Effector CD4-positive, alpha-beta T cell (primary cell): Measurements from ENCODE around the gene TBCE.

ENCODE experiments used
- DNase-seq: peaks from one replicate; pipeline ENCODE4 v3.0.0-alpha.2; 2020

Gene TBCE

DNA sequence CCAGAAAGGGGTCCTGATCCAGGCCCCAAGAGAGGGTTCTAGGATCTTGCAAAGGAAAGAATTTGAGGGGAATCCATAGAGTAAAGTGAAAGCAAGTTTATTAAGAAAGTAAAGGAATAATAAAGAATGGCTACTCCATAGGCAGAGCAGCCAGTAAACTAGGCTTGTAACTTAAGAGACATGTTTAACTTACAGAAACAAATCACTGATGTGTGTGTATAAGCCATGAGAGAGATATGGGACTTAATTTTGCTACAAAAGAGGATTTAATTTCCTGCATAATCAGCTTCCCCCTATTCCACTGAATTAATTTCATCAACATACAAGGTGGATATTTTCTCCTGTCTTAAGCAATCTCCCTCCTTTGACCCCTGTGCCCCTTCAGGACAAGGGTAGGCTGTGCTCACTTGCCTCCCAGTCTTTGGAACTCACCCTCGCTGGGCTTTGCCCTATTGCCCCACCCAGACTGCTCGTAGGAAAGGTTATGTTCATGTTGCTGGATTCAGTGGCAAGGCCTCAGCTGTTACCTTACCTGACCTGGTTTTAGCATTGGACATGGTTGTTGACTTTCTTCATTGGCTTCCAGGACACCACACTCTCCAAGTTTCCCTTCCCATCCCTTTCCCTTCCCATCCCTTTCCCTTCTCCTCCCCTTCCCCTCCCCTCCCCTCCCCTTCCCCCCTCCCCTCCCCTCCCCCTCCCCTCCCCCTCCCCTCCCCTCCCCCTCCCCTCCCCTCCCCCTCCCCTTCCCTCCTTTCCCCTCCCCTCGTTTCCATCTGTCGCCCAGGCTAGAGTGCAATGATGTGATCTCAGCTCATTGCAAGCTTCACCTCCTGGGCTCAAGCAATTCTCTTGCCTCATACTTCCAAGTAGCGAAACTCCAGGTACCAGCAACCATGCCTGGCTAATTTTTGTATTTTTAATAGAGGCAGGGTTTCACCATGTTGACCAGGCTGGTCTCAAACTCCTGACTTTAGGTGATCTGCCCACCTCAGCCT, 44.6 kb downstream of the TBCE start:
- no peak for DNase-seq

DNA sequence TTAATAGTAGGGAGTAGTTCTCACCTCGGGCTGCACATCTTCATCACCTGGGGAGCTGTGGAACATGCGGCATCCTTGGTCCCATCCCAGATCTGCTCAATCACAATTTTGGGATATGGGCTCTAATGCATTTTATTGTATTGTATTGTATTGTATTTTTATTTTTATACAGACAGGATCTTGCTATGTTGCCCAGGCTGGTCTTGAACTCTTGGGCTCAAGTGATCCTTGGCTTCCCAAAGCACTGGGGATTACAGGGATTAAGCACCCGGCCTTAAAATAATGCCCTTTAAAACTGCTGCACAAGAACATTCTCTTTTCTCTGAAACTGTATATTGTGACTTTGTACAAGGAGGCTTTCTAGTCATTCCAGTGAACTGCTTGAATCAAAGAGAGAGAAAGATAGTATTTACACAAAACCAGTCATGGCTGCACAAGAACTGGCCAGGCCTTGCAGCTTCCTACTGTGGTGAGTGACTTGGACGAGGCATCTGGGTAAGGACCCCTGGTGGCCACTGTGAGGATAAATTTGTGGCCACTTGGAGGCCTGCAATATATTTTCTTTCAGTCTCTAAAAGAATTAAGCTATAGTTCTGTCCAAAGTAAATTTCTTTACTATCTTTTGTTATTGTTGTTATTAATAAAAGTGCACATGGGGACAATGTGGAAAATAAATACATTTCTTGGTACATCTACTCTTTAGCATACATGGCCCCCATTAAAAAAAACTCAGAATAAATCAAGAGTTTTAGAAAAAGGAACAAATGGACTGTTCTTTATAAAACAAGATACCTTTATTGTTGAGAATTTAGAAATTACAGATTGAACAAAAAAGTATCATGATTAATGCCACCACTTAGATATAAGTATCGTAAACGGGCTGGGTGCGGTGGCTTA, 48.0 kb downstream of the TBCE start:
- DNase-seq, result peak; percentile 40

DNA sequence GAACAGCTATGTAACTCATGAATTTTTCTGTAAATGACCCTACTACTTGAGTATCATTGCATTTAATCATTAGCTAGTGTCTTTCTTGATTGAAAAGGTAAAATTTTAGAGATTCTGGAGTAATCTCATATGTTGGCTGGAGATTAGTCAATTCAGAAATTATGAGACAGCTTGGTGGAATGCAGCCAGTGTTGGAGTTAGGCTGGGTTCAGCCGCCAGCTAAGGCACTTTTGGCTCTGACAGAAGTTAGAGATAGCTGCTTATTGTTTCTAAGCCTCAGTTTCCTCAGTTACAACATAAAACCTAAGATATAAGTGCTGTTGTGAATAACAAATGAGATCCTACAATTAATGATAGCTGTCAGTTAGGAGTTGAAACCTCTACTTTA, 49.4 kb downstream of the TBCE start:
- no peak for DNase-seq

DNA sequence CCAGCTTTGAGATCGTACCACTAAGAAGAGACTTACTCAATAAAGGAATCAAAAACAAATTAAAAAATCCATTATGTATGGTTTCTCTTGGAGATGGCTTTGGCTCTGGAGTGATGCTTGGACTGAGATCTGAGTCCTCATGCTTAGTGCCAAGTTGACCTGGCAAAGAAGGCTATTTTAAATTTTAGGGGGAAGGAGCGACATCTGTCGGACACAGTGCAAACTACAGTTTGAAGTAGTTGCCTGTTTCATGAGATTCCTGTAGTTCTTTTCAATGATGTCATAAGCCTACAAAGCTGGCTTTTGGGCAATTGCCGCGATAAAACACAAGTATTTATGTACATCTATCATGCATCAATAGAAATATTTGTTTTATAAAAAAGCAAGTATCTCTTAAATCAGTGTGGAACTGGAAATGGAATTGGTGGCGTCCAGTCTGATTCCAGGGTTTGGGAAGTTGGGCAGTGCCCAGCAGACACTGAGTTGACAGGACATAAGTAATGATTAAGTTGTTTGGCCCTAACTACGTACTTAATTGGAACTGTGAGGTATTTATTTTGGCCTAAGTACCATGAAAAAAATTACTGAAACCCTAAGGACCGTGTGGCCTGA, 50.0 kb downstream of the TBCE start:
- DNase-seq, result peak; percentile 28

DNA sequence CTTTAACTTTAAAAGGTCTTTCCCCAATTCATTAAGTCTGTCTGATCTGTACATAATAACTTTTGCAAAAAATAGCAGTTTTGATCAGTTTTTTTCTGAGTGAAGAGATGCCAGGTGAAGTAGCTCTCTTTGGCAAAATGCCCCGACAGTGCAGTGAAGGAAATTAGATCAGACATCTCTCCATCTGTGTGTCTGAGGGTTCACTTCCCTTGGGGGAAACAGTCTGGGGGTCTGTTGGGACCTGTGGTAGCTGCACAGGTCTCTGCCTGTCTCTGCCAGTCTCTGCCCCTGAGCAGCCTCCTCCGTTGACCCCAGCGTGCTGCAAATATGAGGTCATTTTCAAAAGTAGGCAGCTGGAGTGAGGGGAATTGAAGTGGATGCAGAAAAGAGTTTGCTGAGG, 54.5 kb downstream of the TBCE start:
- DNase-seq, result no peak

DNA sequence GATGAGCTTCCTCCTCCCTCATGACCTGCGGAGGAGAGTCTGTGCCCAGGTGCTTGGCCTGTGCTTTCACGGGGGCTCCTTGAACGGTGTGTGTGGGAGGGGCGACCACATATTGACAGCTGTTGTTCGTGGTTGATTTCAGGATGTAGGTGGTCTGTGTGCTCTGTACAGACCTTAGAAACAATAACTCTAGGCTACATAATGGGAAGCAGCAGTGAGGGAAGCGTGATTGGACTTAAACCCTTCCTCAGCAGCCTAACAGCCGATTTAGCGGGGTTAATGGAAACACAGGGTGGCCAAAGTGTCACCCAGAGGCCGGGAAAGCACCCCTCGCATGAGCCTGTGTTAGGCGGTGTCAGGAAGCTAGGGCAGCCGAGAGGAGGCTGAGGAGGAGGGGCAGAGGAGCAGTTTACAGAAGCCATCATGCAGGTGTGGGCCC, 56.0 kb downstream of the TBCE start:
- no peak for DNase-seq

DNA sequence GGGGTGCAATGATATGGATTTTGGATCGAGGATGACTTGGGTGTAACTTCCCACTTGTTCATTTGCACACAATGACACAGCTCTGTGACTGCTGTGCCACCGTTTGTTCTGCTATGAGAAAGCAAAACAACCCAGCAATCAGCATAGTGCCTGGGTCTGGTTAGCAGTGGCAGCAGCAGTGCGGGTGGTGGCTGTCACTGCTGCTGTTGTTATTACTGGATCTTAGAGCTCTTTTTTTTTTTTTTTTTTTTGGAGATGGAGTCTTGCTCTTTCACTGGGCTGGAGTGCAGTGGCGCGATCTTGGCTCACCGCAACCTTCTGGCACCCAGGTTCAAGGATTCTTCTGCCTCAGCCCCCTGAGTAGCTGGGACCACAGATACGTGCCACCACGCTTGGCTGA, 56.9 kb downstream of the TBCE start:
- DNase-seq, result no peak

DNA sequence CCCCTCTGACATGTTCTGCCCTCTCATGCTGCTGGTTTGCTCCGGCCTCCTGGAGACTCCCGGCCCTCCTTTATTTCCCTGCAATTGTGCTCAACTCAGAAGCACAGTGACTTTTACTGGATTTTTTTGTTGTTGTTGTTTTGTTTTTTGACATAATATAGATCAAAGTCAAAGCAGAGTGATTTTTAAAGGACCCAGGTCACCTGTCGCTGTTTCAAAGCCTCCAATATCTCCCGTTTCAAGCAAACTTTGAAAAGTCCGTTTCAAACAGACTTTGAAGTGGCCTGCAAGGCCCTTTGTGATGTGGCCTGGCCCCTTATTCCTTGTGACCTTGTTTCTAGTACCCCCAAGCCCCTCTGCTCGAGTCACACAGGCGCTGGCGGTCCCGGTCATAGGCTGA, 58.1 kb downstream of the TBCE start:
- DNase-seq, result no peak

DNA sequence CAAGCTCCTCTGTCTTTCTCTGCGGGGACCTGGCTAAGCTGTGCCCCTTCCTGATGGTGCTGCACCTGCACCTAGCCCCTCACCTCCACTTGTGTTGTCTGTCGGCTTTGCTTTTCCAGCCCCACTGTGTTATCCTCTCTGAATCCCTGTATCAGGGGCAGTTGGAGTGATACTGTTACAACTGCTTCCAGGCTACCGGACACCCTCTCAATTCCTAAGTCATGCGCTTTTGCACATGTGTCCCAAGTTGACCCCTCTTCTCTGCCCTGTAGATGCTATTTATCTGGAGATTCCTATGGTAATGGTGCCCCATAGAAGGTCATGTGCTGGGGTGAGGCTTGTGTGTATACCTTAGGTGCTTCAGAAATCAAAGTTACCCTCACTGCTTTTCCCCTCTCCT, 58.9 kb downstream of the TBCE start:
- no peak for DNase-seq

DNA sequence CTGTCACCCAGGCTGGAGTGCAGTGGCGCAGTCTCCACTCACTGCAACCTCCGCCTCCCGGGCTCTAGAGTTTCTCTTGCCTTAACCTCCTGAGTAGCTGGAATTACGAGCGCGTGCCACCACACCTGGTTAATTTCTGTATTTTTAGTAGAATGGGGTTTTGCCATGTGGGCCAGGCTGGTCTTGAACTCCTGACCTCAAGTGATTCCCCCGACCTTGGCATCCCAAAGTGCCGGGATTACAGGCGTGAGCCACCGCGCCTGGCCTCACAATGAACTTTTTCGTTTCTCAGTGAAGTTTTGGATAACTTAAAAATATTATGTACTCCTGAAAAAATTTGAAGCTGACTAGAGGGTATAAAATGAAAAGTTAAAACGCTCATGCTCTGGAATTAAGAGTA, 59.5 kb downstream of the TBCE start:
- DNase-seq, result no peak

DNA sequence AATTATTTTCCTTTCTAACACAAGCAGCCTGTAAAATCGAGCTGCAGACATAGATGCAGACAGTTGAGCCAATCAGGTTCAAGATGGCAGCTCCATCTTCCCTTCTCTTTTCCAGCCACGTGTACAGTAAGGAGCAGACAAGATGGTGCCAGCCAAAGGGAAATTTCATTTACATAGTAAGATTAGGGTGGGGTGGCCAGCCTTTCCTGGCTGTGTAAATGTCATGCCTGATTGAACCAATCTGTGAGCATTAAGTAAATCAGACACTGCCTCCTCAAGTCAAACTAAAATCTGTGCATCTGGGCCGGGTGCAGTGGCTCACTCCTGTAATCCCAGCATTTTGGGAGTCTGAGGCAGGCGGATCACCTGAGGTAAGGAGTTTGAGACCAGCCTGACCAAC, 60.2 kb downstream of the TBCE start:
- DNase-seq, result no peak

DNA sequence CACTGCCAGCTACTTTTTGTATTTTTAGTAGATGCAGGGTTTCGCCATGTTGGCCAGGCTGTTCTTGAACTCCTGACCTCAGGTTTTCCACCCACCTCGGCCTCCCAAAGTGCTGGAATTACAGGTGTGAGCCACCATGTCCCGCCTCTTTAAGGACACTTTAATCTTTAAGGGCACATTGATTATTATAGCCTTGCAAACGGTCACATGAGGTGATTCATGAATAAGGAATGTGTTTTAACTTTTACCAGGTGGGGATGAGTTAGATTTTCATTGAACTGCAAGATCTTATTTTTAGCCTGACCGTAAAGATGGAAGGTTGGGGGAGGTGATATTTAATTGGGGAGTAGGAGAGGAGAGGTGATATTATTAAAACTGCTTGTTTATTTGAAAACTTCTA, 61.9 kb downstream of the TBCE start:
- DNase-seq, result no peak

DNA sequence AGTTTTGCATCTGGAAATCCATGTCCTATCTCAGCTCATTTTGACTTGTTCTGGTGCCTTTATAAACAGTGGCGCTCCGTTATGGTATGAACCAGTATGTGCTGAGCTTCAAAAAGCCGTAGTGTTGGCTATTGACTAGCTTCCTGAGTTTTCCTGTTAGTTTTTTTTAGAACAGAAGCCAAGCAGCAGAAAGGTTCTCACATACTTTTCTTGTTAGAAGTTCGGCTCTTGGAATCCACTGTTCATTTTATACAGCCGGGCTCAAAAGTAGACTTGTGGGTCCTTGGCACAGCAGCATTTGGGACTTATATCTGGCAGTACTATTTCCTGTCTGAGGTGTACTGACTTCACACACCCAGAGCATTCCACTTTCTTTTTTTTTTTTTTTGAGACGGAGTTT, 63.8 kb downstream of the TBCE start:
- no peak for DNase-seq

DNA sequence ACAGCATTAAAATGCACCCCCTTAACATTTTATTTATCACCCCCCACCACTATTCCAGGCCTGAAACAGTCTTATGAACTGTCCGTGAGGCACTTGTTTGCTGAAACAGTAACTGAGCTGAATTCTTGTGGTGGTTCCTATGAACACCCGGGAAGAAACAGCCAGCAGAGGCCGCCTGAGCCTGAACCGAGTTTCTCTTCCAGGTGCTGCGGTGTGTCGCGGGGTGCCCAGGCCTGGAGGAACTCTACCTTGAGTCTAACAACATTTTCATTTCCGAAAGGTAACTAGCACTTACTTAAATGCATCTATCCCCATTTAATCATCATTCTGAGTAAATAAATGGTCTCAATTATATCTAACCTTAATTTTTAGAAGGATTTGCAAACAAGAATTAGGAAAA, 66.8 kb downstream of the TBCE start:
- no peak for DNase-seq

DNA sequence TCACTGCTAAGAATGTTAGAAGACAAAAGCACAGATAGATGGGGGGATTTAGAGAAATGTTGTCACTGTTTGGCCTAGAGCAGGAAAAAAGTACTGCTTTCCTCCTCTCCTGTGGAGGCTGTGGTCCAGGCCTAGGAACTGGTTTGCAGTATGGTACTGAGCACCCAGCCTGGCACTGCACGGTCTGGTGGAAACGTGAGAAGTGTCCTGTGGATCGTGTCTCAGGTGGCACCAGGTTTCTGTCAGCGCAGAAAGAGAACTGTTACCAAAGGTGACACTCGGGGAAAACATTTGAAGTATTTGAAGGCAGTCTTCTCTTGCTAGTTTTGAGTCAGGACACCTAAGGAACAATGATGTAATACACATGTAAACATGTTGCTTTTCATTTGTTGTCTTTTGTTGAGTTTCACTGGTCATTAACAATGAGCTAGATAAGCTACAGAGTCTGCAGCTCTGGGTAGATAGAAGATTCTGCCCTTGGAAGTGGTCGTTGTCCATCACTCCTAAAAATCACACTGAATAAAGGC, 74.0 kb downstream of the TBCE start:
- no peak for DNase-seq

DNA sequence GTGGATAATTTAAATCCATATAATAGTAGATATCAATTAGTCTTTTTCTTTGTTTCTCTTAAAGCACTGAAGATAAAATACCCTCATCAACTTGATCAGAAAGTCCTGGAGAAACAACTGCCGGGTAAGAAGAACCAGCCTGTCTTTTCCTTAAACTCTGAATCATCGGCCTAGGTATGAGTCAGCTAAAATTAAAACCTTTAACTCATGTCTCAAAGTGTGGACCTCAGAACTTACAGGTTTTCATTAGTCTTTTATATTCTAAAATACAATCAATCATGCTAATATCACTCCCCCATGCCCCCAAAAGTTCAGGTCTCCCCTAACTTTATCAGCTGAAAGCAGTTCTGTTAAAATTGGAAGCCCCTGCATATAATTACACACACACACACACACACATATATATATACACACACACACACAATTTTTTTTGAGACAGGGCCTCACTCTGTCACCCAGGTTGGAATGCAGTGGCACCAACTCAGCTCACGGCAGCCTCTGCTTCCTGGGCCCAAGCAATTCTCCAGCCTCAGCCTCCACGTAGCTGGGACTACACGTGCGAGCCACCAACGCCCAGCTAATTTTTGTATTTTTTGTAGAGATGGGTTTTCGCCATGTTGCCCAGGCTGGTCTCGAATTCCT, 75.7 kb downstream of the TBCE start:
- DNase-seq, result no peak

DNA sequence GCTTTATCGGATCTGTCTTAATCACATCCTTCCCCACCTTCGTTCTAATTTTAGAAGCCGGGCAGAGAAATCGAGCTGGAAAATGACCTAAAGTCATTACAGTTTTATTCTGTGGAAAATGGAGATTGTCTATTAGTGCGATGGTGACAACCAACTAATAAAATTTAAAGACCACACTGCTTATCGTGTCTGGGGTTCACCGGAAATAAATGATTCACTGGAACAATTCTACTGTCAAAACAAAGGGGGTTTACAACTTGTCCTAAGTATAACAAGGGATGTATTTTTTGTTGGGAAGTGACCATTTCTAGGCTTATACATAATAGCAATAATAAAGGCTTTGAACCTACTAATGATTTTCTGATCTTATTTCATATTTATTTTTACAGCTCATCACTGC, 81.4 kb downstream of the TBCE start:
- no peak for DNase-seq

DNA sequence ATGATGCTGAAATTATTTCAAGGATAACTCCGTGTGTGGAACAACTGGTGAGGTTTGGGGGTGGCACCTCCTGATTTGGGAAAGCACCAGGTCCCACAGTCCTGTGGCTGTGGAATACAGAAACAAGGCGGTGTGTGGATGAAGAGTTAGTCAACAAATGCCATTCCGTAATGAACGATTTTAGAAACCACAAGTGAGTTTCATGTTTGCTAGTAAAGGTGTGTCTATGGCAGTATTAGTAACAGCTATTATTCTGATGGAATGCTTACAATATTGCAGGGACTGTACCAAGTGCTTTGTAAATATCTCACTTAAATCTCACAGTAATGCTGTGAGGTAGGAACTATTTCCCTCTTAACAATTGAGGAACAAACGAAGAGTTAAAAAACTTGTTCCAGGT, 83.2 kb downstream of the TBCE start:
- DNase-seq, result no peak

DNA sequence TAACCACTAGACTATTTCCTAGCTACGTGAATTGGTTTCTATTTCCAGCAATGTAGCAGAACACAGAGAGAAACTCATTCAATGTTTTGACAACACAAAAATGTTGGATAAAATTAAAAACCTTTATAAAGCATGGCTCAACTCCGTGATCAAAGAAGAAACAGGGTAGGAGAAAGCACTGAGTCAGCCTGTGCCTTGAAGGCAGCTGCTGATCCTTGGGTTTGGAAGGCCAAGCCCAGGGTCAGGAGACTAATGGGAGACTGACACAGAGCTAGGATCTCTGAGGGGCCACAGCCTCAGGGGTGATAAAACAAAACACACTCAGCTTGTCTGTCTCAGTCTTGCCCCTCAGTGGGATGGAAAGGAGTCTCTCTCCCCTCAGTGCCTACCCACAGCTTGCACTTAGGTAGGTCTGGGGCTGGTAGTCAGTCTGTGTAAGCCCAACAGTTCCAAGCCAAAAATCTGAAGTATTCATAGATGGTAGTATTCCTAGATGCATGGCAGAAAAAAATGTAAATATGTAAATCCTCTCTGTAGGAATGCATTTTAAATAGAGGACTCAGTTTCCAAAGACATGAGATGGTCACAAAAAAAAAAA, 83.8 kb downstream of the TBCE start:
- no peak for DNase-seq

DNA sequence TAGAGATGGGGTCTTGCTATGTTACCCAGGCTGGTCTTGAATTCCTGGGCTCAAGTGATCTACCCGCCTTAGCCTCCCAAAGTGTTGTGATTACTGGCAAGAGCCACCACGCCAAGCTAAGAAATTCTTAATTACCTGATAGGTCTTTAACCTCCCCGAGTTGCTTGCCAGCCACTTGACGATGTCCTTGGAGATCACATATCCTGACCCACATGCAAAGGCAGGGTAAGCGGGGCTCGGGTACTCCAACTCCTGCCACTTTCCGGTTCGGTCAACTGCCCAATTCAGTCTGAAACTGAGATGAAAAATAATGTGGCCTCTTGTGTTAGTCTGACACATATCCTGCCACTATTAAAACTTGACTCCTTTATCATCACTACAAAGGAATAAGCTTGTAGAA, 86.8 kb downstream of the TBCE start:
- DNase-seq, result no peak

DNA sequence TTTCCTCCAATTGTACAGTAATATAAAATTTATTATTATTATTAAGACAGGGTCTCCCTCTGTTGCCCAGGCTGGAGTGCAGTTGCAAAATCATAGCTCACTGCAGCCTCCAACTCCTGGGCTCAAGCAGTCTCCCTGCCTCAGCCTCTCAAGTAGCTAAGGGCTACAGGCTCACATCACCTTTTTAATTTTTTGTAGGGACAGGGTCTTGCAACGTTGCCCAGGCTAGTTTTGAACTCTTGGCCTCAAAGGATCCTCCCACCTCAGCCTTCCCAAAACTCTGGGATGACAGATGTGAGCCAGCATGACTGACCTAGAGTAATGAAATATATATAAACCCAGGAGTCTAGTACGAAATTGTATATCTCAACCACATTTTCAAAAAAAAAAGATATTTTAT, 87.9 kb downstream of the TBCE start:
- DNase-seq, result no peak

DNA sequence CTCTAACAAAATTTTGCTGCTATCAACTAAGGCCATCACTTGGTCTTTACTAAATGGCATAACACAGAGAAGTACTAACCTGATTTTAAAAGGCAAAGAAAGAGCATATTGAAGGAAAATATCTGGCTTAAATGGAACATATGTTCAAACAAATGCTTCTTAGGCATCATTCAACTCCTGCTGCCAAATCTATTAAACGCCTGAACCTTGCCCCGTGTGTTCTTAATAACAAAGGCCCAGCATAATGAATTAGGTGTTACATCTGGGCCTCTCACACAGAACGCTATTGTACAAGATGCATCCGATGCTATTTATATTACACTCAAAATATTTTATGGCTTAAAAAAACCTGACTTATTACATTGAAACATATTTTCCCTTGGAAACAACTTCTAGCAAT, 88.6 kb downstream of the TBCE start:
- no peak for DNase-seq
